WTC11 (cell line): ENCODE data around the gene PIWIL4. TPM values are rescaled to one million over a fixed set of nuclear protein-coding genes. Genes with fewer than 3 reads are reported as not detected.

Experiments used
- ATAC-seq: fragments of 200-7000 bp; cut with Tn5 transposase; 2 replicates; pipeline ENCODE4 v1.10.0; 2021; ENCODE audit warnings: mild to moderate bottlenecking, moderate library complexity
- CTCF ChIA-PET: fragments of 300-600 bp; sonication (Branson Sonifier 250); formaldehyde crosslinking; loops from one replicate; lab custom pipeline; 2021; ENCODE audit warnings: antibody characterized with exemption; lab: Charles Lee
- POLR2A ChIA-PET: fragments of 350-600 bp; sonication (Branson Sonifier 250); formaldehyde crosslinking; loops from one replicate; lab custom pipeline; 2021; ENCODE audit warnings: antibody characterized with exemption; lab: Charles Lee
- DNase-seq: peaks from one replicate; pipeline ENCODE4 v3.0.0; 2021; ENCODE audit warnings: low spot score
- H3K27ac Mint-ChIP-seq: 2 replicates; pipeline ENCODE4 v1.8.0; 2021; ENCODE audit warnings: mixed read lengths
- H3K27me3 Mint-ChIP-seq: 2 replicates; pipeline ENCODE4 v1.8.0; 2021; ENCODE audit warnings: low read depth, mild to moderate bottlenecking, moderate library complexity, mixed read lengths
- H3K36me3 Mint-ChIP-seq: 2 replicates; pipeline ENCODE4 v1.8.0; 2021; ENCODE audit warnings: mixed read lengths
- H3K4me1 Mint-ChIP-seq: 2 replicates; pipeline ENCODE4 v1.8.0; 2022; ENCODE audit warnings: mixed read lengths
- H3K4me3 Mint-ChIP-seq: 2 replicates; pipeline ENCODE4 v1.8.0; 2021; ENCODE audit warnings: mild to moderate bottlenecking, moderate library complexity, mixed read lengths
- H3K9me3 Mint-ChIP-seq: 2 replicates; pipeline ENCODE4 v1.8.0; 2021; ENCODE audit warnings: mixed read lengths
- CBFB ChIP-seq: sonication (generic); formaldehyde crosslinking; IDR thresholded peaks from 2 replicates; pipeline ENCODE4 v1.8.1; 2022; ENCODE audit warnings: mild to moderate bottlenecking, low read depth, missing genetic modification reagents
- ESRRA ChIP-seq: sonication (generic); formaldehyde crosslinking; IDR thresholded peaks from 2 replicates; pipeline ENCODE4 v1.8.1; 2022; ENCODE audit warnings: mild to moderate bottlenecking, missing genetic modification reagents, borderline replicate concordance
- FOXJ3 ChIP-seq: sonication (generic); formaldehyde crosslinking; IDR thresholded peaks from 2 replicates; pipeline ENCODE4 v1.9.0; 2021; ENCODE audit warnings: missing genetic modification reagents, mild to moderate bottlenecking, borderline replicate concordance
- FOXK1 ChIP-seq: sonication (generic); formaldehyde crosslinking; IDR thresholded peaks from 2 replicates; pipeline ENCODE4 v1.8.0; 2022; ENCODE audit warnings: mild to moderate bottlenecking, moderate library complexity, missing genetic modification reagents
- MXD4 ChIP-seq: fragments of 250-450 bp; sonication (Bioruptor Pico); IDR thresholded peaks from 2 replicates; pipeline ENCODE4 v1.8.0; 2021; ENCODE audit warnings: mild to moderate bottlenecking, moderate library complexity, borderline replicate concordance
- NFE2L1 ChIP-seq: sonication (generic); formaldehyde crosslinking; IDR thresholded peaks from 2 replicates; pipeline ENCODE4 v1.8.1; 2023; ENCODE audit warnings: missing genetic modification reagents
- ZNF317 ChIP-seq: sonication (generic); formaldehyde crosslinking; IDR thresholded peaks from 2 replicates; pipeline ENCODE4 v1.8.1; 2023; ENCODE audit warnings: low read depth, mild to moderate bottlenecking, moderate library complexity, missing genetic modification reagents, borderline replicate concordance
- ZNF396 ChIP-seq: fragments of 250-450 bp; sonication (Bioruptor Pico); IDR thresholded peaks from 2 replicates; pipeline ENCODE4 v1.8.0; 2021; ENCODE audit warnings: mild to moderate bottlenecking, moderate library complexity, borderline replicate concordance
- ZNF423 ChIP-seq: fragments of 250-450 bp; sonication (Bioruptor Pico); IDR thresholded peaks from 2 replicates; pipeline ENCODE4 v2.1.2; 2022; ENCODE audit warnings: mild to moderate bottlenecking, moderate library complexity
- total RNA-seq: library from RNA; stranded (reverse); gene quantifications from 3 replicates; pipeline ENCODE4 v1.2.3, GENCODE V29; 2021
- TF ChIP-seq, protein P1 (sequence below): sonication (generic); formaldehyde crosslinking; IDR thresholded peaks from 2 replicates; pipeline ENCODE4 v1.8.0; 2022; ENCODE audit warnings: mild to moderate bottlenecking, missing genetic modification reagents
- TF ChIP-seq, protein P2 (sequence below): sonication (generic); formaldehyde crosslinking; conservative IDR thresholded peaks from 2 replicates; pipeline ENCODE4 v1.8.1; 2023; ENCODE audit warnings: mild to moderate bottlenecking, low read depth, missing genetic modification reagents, moderate library complexity
- TF ChIP-seq, protein P3 (sequence below): sonication (generic); formaldehyde crosslinking; IDR thresholded peaks from 2 replicates; pipeline ENCODE4 v1.8.0; 2022; ENCODE audit warnings: missing genetic modification reagents
- TF ChIP-seq, protein P4 (sequence below): sonication (generic); formaldehyde crosslinking; IDR thresholded peaks from 2 replicates; pipeline ENCODE4 v1.8.1; 2023; ENCODE audit warnings: mild to moderate bottlenecking, moderate library complexity, missing genetic modification reagents
- TF ChIP-seq, protein P5 (sequence below): sonication (generic); formaldehyde crosslinking; IDR thresholded peaks from 2 replicates; pipeline ENCODE4 v1.8.1; 2023; ENCODE audit warnings: mild to moderate bottlenecking, missing genetic modification reagents, moderate library complexity
- TF ChIP-seq, protein P6 (sequence below): fragments of 250-450 bp; sonication (Bioruptor Pico); IDR thresholded peaks from 2 replicates; pipeline ENCODE4 v1.9.0; 2021; ENCODE audit warnings: mild to moderate bottlenecking
- TF ChIP-seq, protein P7 (sequence below): sonication (generic); formaldehyde crosslinking; IDR thresholded peaks from 2 replicates; pipeline ENCODE4 v1.8.1; 2023; ENCODE audit warnings: mild to moderate bottlenecking, missing genetic modification reagents
- TF ChIP-seq, protein P8 (sequence below): fragments of 250-450 bp; sonication (Bioruptor Pico); IDR thresholded peaks from 2 replicates; pipeline ENCODE4 v2.1.2; 2022; ENCODE audit warnings: mild to moderate bottlenecking, moderate library complexity

Gene PIWIL4
- total RNA-seq, 1 experiment from 2014 or later = 0.33 TPM

DNA sequence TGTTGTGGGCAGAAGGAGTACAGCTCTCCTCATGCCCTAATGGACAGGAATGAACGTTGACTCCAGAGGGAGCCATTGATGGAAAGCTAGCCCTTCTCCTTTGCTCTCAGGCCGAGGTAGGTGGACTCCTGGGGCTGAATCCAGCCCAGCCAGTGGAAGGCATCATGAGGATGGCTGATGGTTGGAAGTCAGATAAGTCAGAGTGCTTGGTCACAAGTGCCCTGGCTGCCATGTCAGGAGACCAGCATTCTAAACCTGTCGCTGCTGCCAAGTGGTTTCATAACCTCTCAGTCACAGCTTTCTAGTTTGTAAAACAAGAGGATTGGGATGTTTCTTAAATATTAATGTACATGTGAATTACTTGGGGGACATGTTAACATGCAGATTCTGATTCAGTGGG is 32.3 kb downstream of the PIWIL4 start:
- CTCF ChIA-PET = no interaction called here

More for the DNA sequence above, 32.3 kb downstream of the PIWIL4 start:
- POLR2A ChIA-PET = no interaction called here
- no peak overlapping the region for H3K27ac Mint-ChIP-seq
- peaks cover 14% of the 10 kb centered on the region for H3K4me1 Mint-ChIP-seq
- H3K27me3 Mint-ChIP-seq = peaks cover 6% of the 10 kb centered on the region
- no peak for TF ChIP-seq ZNF423 (CRISPR knock-in tag)
- no peak for TF ChIP-seq MXD4 (CRISPR knock-in tag)
- no peak for TF ChIP-seq ESRRA (CRISPR knock-in tag)
- TF ChIP-seq ZNF317 (CRISPR knock-in tag) = no peak
- TF ChIP-seq, protein P1, sequence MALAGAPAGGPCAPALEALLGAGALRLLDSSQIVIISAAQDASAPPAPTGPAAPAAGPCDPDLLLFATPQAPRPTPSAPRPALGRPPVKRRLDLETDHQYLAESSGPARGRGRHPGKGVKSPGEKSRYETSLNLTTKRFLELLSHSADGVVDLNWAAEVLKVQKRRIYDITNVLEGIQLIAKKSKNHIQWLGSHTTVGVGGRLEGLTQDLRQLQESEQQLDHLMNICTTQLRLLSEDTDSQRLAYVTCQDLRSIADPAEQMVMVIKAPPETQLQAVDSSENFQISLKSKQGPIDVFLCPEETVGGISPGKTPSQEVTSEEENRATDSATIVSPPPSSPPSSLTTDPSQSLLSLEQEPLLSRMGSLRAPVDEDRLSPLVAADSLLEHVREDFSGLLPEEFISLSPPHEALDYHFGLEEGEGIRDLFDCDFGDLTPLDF (CRISPR knock-in tag) = no peak
- no peak for TF ChIP-seq FOXJ3
- TF ChIP-seq, protein P2, sequence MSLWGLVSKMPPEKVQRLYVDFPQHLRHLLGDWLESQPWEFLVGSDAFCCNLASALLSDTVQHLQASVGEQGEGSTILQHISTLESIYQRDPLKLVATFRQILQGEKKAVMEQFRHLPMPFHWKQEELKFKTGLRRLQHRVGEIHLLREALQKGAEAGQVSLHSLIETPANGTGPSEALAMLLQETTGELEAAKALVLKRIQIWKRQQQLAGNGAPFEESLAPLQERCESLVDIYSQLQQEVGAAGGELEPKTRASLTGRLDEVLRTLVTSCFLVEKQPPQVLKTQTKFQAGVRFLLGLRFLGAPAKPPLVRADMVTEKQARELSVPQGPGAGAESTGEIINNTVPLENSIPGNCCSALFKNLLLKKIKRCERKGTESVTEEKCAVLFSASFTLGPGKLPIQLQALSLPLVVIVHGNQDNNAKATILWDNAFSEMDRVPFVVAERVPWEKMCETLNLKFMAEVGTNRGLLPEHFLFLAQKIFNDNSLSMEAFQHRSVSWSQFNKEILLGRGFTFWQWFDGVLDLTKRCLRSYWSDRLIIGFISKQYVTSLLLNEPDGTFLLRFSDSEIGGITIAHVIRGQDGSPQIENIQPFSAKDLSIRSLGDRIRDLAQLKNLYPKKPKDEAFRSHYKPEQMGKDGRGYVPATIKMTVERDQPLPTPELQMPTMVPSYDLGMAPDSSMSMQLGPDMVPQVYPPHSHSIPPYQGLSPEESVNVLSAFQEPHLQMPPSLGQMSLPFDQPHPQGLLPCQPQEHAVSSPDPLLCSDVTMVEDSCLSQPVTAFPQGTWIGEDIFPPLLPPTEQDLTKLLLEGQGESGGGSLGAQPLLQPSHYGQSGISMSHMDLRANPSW (CRISPR knock-in tag) = no peak
- TF ChIP-seq FOXK1 (CRISPR knock-in tag) = no peak
- TF ChIP-seq, protein P3, sequence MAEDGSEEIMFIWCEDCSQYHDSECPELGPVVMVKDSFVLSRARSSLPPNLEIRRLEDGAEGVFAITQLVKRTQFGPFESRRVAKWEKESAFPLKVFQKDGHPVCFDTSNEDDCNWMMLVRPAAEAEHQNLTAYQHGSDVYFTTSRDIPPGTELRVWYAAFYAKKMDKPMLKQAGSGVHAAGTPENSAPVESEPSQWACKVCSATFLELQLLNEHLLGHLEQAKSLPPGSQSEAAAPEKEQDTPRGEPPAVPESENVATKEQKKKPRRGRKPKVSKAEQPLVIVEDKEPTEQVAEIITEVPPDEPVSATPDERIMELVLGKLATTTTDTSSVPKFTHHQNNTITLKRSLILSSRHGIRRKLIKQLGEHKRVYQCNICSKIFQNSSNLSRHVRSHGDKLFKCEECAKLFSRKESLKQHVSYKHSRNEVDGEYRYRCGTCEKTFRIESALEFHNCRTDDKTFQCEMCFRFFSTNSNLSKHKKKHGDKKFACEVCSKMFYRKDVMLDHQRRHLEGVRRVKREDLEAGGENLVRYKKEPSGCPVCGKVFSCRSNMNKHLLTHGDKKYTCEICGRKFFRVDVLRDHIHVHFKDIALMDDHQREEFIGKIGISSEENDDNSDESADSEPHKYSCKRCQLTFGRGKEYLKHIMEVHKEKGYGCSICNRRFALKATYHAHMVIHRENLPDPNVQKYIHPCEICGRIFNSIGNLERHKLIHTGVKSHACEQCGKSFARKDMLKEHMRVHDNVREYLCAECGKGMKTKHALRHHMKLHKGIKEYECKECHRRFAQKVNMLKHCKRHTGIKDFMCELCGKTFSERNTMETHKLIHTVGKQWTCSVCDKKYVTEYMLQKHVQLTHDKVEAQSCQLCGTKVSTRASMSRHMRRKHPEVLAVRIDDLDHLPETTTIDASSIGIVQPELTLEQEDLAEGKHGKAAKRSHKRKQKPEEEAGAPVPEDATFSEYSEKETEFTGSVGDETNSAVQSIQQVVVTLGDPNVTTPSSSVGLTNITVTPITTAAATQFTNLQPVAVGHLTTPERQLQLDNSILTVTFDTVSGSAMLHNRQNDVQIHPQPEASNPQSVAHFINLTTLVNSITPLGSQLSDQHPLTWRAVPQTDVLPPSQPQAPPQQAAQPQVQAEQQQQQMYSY (CRISPR knock-in tag) = no peak
- TF ChIP-seq CBFB = no peak
- TF ChIP-seq, protein P4, sequence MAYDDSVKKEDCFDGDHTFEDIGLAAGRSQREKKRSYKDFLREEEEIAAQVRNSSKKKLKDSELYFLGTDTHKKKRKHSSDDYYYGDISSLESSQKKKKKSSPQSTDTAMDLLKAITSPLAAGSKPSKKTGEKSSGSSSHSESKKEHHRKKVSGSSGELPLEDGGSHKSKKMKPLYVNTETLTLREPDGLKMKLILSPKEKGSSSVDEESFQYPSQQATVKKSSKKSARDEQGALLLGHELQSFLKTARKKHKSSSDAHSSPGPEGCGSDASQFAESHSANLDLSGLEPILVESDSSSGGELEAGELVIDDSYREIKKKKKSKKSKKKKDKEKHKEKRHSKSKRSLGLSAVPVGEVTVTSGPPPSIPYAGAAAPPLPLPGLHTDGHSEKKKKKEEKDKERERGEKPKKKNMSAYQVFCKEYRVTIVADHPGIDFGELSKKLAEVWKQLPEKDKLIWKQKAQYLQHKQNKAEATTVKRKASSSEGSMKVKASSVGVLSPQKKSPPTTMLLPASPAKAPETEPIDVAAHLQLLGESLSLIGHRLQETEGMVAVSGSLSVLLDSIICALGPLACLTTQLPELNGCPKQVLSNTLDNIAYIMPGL (CRISPR knock-in tag) = no peak
- TF ChIP-seq ZNF396 (CRISPR knock-in tag) = no peak
- TF ChIP-seq, protein P5, sequence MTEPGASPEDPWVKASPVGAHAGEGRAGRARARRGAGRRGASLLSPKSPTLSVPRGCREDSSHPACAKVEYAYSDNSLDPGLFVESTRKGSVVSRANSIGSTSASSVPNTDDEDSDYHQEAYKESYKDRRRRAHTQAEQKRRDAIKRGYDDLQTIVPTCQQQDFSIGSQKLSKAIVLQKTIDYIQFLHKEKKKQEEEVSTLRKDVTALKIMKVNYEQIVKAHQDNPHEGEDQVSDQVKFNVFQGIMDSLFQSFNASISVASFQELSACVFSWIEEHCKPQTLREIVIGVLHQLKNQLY (CRISPR knock-in tag) = no peak
- TF ChIP-seq, protein P6, sequence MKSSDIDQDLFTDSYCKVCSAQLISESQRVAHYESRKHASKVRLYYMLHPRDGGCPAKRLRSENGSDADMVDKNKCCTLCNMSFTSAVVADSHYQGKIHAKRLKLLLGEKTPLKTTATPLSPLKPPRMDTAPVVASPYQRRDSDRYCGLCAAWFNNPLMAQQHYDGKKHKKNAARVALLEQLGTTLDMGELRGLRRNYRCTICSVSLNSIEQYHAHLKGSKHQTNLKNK (CRISPR knock-in tag) = no peak
- TF ChIP-seq, protein P7, sequence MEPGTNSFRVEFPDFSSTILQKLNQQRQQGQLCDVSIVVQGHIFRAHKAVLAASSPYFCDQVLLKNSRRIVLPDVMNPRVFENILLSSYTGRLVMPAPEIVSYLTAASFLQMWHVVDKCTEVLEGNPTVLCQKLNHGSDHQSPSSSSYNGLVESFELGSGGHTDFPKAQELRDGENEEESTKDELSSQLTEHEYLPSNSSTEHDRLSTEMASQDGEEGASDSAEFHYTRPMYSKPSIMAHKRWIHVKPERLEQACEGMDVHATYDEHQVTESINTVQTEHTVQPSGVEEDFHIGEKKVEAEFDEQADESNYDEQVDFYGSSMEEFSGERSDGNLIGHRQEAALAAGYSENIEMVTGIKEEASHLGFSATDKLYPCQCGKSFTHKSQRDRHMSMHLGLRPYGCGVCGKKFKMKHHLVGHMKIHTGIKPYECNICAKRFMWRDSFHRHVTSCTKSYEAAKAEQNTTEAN (CRISPR knock-in tag) = no peak
- no peak for TF ChIP-seq NFE2L1 (CRISPR knock-in tag)
- TF ChIP-seq, protein P8, sequence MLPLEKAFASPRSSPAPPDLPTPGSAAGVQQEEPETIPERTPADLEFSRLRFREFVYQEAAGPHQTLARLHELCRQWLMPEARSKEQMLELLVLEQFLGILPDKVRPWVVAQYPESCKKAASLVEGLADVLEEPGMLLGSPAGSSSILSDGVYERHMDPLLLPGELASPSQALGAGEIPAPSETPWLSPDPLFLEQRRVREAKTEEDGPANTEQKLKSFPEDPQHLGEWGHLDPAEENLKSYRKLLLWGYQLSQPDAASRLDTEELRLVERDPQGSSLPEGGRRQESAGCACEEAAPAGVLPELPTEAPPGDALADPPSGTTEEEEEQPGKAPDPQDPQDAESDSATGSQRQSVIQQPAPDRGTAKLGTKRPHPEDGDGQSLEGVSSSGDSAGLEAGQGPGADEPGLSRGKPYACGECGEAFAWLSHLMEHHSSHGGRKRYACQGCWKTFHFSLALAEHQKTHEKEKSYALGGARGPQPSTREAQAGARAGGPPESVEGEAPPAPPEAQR (CRISPR knock-in tag) = no peak
- no peak overlapping the region for H3K4me3 Mint-ChIP-seq
- peaks cover 20% of the 10 kb centered on the region for H3K36me3 Mint-ChIP-seq
- peaks cover 29% of the 10 kb centered on the region for H3K9me3 Mint-ChIP-seq
- ATAC-seq (no peak), DNase-seq (no peak)
